Stimulated activated CD8-positive, alpha-beta memory T cell treated with anti-CD3 and anti-CD28 coated beads, Interleukin-2, amount 100 ng/mL, for 1 hour (primary cell): ENCODE data around the gene COA5.
"Not testable (repeated sequence)": the region's sequence is repeated elsewhere in the genome, so short reads cannot be mapped to it uniquely, and the experiment has no call there.

Source experiments
- DNase-seq, 2 donors: peaks; one replicate each; pipeline ENCODE4 v3.0.0-alpha.2; 2020; ENCODE audit warnings: low read depth in 2 of 2

Gene COA5

DNA sequence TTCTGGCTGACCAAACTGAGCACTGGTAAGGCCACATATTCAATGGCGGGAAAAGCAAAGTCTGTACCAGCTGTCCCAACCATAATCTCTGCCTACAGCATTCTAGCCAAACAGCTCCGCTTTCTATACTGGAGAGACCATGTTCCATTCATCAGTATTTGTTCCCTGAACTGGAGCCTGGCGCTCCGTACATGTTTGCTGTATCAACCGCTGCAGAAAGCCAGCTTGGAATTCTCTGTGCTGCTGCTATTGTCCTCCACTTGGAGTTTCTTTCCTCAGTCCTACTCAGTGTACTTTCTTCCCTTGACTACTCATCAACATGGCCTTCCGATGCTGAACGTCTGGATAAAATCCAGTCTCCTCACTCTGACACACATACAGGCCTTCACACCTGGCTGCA is 1.9 kb downstream of the COA5 start:
- DNase-seq, result no peak

GRCh38 chr2:98605076-98605475 is 3.2 kb downstream of the COA5 start:
- DNase-seq, result no peak

DNA sequence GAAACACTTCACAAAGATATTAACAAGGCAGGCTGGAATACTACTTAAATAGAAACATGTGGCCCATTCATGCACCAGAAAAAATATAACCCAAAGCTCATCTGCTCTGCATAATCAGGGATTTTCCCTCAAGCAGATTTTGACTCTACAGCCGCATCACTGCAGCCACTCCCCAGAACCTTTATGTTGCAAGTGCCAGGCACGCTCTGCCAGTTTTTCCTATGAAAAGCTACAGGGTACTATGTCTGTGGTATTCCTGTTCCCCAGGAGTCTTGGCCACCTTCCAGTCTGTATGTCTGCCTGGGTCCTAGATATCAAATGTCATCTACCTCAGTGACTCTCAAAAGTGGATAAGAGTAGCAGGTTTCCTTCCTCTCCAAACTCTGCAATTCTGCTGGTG is 3.8 kb downstream of the COA5 start:
- no peak for DNase-seq

GRCh38 chr2:98601532-98602132 is 6.7 kb downstream of the COA5 start:
- DNase-seq, result no peak

DNA sequence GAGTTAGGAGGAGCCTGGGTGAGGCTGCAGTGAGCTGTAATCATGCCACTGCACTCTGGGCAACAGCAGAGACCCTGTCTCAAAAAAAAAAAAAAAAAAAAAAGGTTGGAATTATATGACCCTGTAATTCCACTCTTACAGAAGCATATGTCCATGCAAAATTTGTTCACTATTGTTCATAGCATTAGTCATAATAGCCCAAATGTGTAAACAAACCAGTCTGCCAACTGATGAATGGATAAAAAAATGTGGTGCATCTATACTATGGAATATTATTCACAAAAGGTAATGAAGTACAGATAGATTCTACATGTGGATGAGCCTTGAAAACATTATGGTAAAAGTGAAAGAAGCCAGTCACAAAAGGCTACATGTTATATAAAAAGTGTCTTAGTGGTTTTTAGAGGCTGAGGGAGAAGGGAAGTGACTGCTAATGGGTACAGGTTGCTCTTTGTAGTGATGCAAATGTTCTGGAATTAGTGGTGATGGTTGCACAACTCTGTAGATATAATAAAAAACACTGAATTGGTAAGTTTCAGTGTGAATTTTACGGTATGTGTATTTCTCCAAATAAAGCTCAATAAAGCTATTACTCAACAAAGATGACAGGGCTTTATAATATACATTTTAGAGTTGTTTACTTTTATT is 9.4 kb downstream of the COA5 start:
- no peak for DNase-seq

- not testable (repeated sequence) for DNase-seq
Measured at GRCh38 chr2:98594665-98595064, 13.6 kb downstream of the COA5 start.

- no peak for DNase-seq
Measured at GRCh38 chr2:98592565-98592964, 15.7 kb downstream of the COA5 start.

DNA sequence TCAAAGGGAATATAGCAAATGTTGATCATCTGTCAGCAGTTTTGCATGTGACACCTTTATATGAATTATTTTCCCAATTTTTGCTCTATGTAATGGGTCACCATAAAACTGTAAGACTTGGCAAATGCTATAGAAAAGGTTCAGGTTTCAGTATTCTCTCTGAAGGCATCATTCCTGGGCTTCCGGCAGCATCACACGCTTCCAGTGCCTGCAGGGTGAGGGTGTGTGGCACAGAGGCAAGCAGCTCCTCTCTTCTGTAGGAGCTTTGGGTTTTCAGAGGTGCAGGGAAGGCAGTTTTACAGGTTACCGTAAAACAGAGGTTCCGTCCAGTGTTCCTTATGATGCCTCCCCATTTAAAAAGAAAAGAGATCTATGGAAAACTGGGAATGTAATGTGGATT is 18.8 kb downstream of the COA5 start:
- no peak for DNase-seq

DNA sequence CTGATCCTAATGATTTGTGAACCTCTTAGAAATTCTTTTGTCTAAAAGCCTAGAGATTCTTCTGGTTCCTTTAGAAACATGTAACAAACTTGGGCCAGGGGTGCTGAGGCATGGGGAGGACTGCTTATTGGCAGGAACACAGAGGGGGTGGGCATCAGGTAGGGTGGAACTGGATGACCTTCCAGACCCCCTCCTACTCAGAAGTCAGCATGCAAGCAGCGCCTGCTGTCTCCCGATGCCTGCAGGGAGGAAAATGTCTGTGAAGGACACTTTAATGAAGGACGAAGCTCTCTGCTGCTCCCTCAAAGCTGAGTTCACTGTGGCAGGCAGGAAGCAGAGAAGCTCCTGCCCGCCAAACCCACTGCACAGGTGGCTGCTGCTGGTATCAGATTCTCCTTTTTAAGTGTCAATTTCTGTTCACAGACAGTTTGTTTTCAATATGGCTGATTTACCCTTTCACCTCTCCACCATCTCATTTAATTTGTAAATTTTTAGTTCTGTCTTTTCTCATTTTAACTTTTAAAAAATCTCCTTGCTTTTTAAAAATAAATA is 19.4 kb downstream of the COA5 start:
- no peak for DNase-seq

DNA sequence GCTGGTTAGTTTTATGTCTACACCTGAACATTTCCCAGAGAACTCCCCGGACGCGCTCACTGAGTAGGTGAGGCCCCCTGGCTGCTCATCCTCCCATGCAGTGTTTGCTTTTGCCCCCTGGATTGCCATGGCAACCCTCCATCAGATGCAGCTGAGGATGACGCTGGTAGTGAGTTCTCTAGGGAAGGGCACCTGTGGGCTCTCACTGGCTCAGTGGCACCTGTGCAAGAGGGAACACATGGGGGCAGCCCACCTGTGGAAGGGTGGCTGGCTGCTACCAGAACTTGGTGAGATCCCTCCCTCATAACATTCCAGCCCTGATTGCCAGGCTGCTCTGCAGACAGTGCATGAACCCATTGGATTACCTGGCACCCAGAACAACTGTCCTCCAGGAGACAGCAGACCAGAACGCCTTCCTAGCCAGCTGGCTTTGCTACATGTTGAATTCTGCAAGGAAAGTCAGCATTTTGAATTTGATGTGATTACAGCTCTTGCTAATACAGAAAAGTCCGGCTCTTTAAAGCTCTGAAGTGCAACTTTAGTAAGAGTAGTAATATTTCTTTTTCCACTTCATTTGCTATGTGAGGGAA is 21.7 kb downstream of the COA5 start:
- DNase-seq, result no peak

GRCh38 chr2:98585386-98585785 is 22.9 kb downstream of the COA5 start:
- DNase-seq, result no peak

GRCh38 chr2:98583816-98584618 is 24.3 kb downstream of the COA5 start:
- no peak for DNase-seq

DNA sequence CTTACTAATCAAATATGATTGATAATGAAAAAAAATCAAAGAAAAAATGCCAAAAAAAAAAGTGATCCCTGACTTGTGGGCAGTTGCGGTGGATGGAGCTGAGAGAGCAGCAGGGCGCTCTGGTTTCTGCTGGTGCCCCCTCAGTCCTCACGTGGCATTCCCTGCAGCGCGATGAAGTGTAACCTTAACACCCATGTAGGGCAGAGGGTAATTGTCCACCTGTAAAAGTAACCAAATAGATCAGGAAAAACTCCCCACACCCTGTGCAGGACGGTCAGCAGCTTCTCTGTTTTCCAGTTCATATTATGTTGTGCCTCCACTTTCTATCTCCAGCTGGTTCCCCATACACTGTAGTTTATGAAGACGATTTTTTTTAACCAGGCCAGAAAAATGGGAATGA is 25.0 kb downstream of the COA5 start:
- no peak for DNase-seq

- no peak for DNase-seq
Measured at GRCh38 chr2:98582523-98582922, 25.8 kb downstream of the COA5 start.

DNA sequence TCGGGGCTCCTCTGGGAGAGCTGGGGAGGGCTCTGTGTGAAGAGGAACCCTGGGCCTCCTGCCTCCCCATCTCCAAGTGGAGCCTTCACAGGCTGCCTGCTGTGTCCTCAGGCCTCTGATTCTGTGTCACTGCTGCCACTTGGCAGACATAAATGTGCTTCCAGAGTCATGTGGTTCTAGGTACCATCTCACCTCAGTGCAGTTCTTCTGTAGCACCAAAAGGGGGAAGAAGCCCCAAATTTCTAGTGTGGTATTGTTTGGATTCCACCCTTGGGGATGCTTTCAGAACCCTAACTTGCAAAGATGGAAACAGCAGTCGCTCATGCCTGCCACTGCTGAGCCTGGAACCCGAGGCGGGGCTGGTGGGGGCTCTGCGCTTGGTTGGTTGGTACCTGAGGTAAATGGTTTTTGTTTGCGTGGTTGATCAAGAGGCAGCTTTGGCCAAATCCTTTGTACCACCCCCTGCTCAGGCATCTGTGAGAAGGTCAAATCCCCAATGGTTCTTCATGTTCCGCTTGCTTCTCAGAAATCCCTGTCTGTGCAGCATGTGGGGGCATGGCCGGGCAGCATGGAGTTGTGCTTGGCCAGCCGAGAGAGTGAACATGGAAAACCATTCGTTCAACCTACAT is 27.5 kb downstream of the COA5 start:
- no peak for DNase-seq

GRCh38 chr2:98579926-98580325 is 28.4 kb downstream of the COA5 start:
- no peak for DNase-seq

GRCh38 chr2:98578231-98578630 is 30.1 kb downstream of the COA5 start:
- no peak for DNase-seq

- no peak for DNase-seq
Measured at GRCh38 chr2:98577313-98577712, 31.0 kb downstream of the COA5 start.

DNA sequence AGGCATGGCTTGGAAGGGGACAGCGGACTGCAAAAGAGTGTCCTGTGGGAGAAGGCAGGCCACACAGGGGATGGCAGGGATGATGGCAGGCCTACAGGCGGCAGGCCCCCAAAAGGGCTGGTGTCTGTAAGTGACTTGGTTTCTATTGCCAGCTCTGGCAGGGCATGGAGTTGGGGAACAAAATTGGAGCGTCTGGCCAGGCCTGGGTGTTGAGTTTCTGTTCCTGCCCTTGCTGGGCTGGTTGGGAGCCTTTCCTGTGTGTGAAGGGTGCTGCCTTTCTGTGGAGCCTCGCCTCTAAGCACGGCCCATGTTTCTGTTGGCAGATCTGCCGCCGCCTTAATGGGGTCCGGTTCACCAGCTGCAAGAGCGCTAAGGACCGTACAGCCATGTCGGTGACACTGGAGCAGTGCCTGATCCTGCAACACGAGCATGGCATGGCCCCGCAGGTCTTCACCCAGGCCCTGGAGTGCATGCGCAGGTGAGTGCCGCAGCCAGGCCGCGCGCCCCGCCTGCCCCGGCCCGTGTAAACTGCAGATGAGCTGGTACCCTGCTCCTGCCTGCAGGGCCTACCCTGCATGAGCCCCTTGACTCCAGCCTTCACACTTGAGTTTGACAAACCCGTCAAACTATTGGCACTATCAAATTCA is 31.5 kb downstream of the COA5 start:
- no peak for DNase-seq

GRCh38 chr2:98573426-98573825 is 34.9 kb downstream of the COA5 start:
- no peak for DNase-seq

GRCh38 chr2:98572676-98573075 is 35.6 kb downstream of the COA5 start:
- DNase-seq, result no peak
